Activated naive CD4-positive, alpha-beta T cell treated with Interleukin-2 at 50 U/mL for 16 hours (primary cell): Measurements from ENCODE around the gene HAUS6.
"Not testable (repeated sequence)": the region's sequence is repeated elsewhere in the genome, so short reads cannot be mapped to it uniquely, and the experiment has no call there.

Source experiments
- DNase-seq: peaks from one replicate; pipeline ENCODE4 v3.0.0-alpha.2; 2020

HAUS6 gene

GRCh38 chr9:19032406-19032805, 70.3 kb downstream of the HAUS6 start:
- DNase-seq = no peak

GRCh38 chr9:19030899-19031298, 71.8 kb downstream of the HAUS6 start:
- no peak for DNase-seq

GRCh38 chr9:19028835-19029451, 73.8 kb downstream of the HAUS6 start:
- no peak for DNase-seq

GRCh38 chr9:19027825-19028224, 74.9 kb downstream of the HAUS6 start:
- DNase-seq = no peak

- DNase-seq = no peak
These were observed 76.3 kb downstream of the HAUS6 start for GRCh38 chr9:19026375-19026774.

- DNase-seq = no peak
These were observed 79.6 kb downstream of the HAUS6 start for GRCh38 chr9:19023078-19023477.

GRCh38 chr9:19022206-19022605, 80.5 kb downstream of the HAUS6 start:
- DNase-seq = no peak

GRCh38 chr9:19021649-19022048, 81.1 kb downstream of the HAUS6 start:
- DNase-seq = not testable (repeated sequence)

- DNase-seq = no peak
These were observed 81.7 kb downstream of the HAUS6 start for GRCh38 chr9:19020886-19021455.

GRCh38 chr9:19018201-19018600, 84.5 kb downstream of the HAUS6 start:
- DNase-seq = no peak

GRCh38 chr9:19009391-19009965, 93.2 kb downstream of the HAUS6 start:
- DNase-seq = no peak
